Adrenal gland (tissue), 12 donors: ENCODE data around the gene HYAL4. TPM values are rescaled to one million over a fixed set of nuclear protein-coding genes. Genes with fewer than 3 reads are reported as not detected.

Experiments
- DNase-seq, 7 donors: peaks; one replicate each; pipeline ENCODE4 v3.0.0-alpha.2; 2019 to 2020
- H3K27ac ChIP-seq, 5 donors: fragments of 200-600 bp; sonication (generic) in 4 of 5; 1 replicate in 3 of 5; 2 replicates in 2 of 5; pipeline versions ENCODE4 v1.5.1 to v1.8.0; 2016 to 2020; ENCODE audit warnings: mild to moderate bottlenecking in 1 of 5
- H3K27me3 ChIP-seq: fragments of 200-600 bp; 2 replicates; pipeline ENCODE4 v1.8.0; 2021
- H3K36me3 ChIP-seq, 2 donors: fragments of 200-600 bp; replicated peaks in 1 of 2; 1 replicate in 1 of 2; 2 replicates in 1 of 2; pipeline versions ENCODE4 v1.5.1 to v1.8.0; 2018 to 2022
- H3K4me1 ChIP-seq, 2 donors: fragments of 200-600 bp; replicated peaks in 1 of 2; 1 replicate in 1 of 2; 2 replicates in 1 of 2; pipeline versions ENCODE4 v1.5.1 to v1.8.0; 2018 to 2021
- H3K4me3 ChIP-seq, 4 donors: fragments of 200-600 bp; sonication (generic) in 3 of 4; one replicate each; pipeline ENCODE4 v1.5.1; 2016 to 2018
- H3K9me3 ChIP-seq, 3 donors: fragments of 200-600 bp; sonication (generic) in 1 of 3; replicated peaks in 1 of 3; 1 replicate in 2 of 3; 2 replicates in 1 of 3; pipeline versions ENCODE4 v1.5.1 to v1.8.0; 2016 to 2021
- CTCF ChIP-seq, 6 experiments: fragments of 450-650 bp in 4 of 6; fragments of 200-600 bp in 2 of 6; sonication (generic) in 1 of 6; IDR thresholded peaks; 1 replicate in 5 of 6; 2 replicates in 1 of 6; pipeline versions ENCODE4 v1.5.1 to v1.8.0; 2016 to 2021; ENCODE audit warnings: antibody characterized with exemption in 6 of 6, mild to moderate bottlenecking in 2 of 6, moderate library complexity in 1 of 6
- POLR2A ChIP-seq, 2 donors: fragments of 450-650 bp; IDR thresholded peaks; one replicate each; pipeline ENCODE4 v1.6.1; 2017; ENCODE audit warnings: antibody characterized with exemption in 2 of 2, mild to moderate bottlenecking in 2 of 2, moderate library complexity in 1 of 2
- WGBS, 4 donors: extraction: QIAGEN DNeasy Blood & Tissue Kit in 2 of 4; methylation state at CpG; one replicate each; pipeline versions ENCODE4 v1.1.5 to v1.1.7; 2013 to 2017; 5-methylcytosine and 5-hydroxymethylcytosine counted together
- intact Hi-C, 2 donors: fragments of 100-400 bp; cut with DNase I; formaldehyde crosslinking; loops; one replicate each; pipeline versions ENCODE4 v1.14.1 to v1.15.0; 2022 to 2023
- polyA plus RNA-seq, 3 donors: library from polyadenylated mRNA; stranded (reverse); fragments of 200-250 nt in 2 of 3; fragments of 350-450 nt in 1 of 3; fragmentation: Illumina TruSeq in 1 of 3; extraction: RNeasy Lipid Tissue Mini Kit (QIAGEN cat#74804) in 1 of 3; gene quantifications; one replicate each; pipeline ENCODE4 v1.2.3, GENCODE V29; 2013 to 2014
- total RNA-seq, 9 donors: library from RNA; depleted of rRNA in 4 of 9; stranded (reverse); fragments of >200 nt in 4 of 9; fragments of 120-200 nt in 1 of 9; fragmentation: NEBNext Ultra II Directional in 1 of 9; extraction: Animal tissue kit (Norgen Biotek cat#: 25700) in 1 of 9; gene quantifications; one replicate each; pipeline versions ENCODE4 v1.1.0 to v1.2.4, GENCODE V29; 2013 to 2023
- donor health status: healthy with polysubstance abuse.
- donor health status: Bipolar disorder and iron deficiency.
- donor health status: DM: yes; HTN: yes; CAD: no.
- donor health status: DM: no; HTN: no; CAD: no.
- donor health status: DM: no; HTN: no; CAD: no.
- donor health status: DM: yes; HTN: yes; CAD: no.

HYAL4 gene
- total and polyA plus RNA-seq, 12 donors: 0.17 TPM; not detected in 11

- WGBS, 4 donors: 41 to 48% (median 43%) methylated on average over 2 of the region's 2 CpGs
- Histone ChIP-seq H3K27ac (no peak overlapping the region), H3K4me3 (no peak overlapping the region), H3K36me3 (no peaks in the 10 kb centered on the region), H3K9me3 (no peaks in the 10 kb centered on the region), H3K4me1 (no peaks in the 10 kb centered on the region), H3K27me3 (no peaks in the 10 kb centered on the region)
- no peak for DNase-seq
- TF ChIP-seq POLR2A (IDR thresholded peaks at IDR 0.05) (no peak), CTCF (IDR thresholded peaks at IDR 0.05) (peak; percentile 40 to 67 (median 60))
- intact Hi-C loops: loop anchor here in 1 of 2 donors (5.0 kb wide), 1 partner anchor 64 kb away; no protein-coding TSS in a partner anchor
Observed at GRCh38 chr7:123797673-123798531, 47.1 kb upstream of the HYAL4 start.

GRCh38 chr7:123798532-123799188 lies 46.3 kb upstream of the HYAL4 start:
- Histone ChIP-seq H3K27ac (no peak overlapping the region), H3K27me3 (no peaks in the 10 kb centered on the region), H3K4me1 (no peaks in the 10 kb centered on the region), H3K4me3 (no peak overlapping the region), H3K9me3 (no peaks in the 10 kb centered on the region), H3K36me3 (no peaks in the 10 kb centered on the region)
- WGBS, 4 donors: 72 to 86% (median 81%) methylated on average over 6 of the region's 6 CpGs
- intact Hi-C loops: loop anchor here in 1 of 2 donors (5.0 kb wide), 1 partner anchor 64 kb away; no protein-coding TSS in a partner anchor
- no peak for TF ChIP-seq CTCF (IDR thresholded peaks at IDR 0.05)
- no peak for TF ChIP-seq POLR2A (IDR thresholded peaks at IDR 0.05)
- DNase-seq: no peak

- no peaks in the 10 kb centered on the region for H3K27me3 ChIP-seq
- intact Hi-C loops: no loop called here
- H3K27ac ChIP-seq: no peak overlapping the region
- TF ChIP-seq CTCF (IDR thresholded peaks at IDR 0.05) (no peak), POLR2A (IDR thresholded peaks at IDR 0.05) (no peak)
- H3K36me3 ChIP-seq: no peaks in the 10 kb centered on the region
- H3K4me3 ChIP-seq: no peak overlapping the region
- no peak for DNase-seq
- no peaks in the 10 kb centered on the region for H3K4me1 ChIP-seq
- WGBS, 4 donors: 62 to 72% (median 68%) methylated on average over 1 of the region's 1 CpG
- no peaks in the 10 kb centered on the region for H3K9me3 ChIP-seq
Observed at GRCh38 chr7:123802249-123802648, 42.7 kb upstream of the HYAL4 start.

GRCh38 chr7:123805287-123805686 lies 39.7 kb upstream of the HYAL4 start:
- Histone ChIP-seq H3K36me3 (no peaks in the 10 kb centered on the region), H3K27ac (no peak overlapping the region), H3K4me1 (no peaks in the 10 kb centered on the region), H3K9me3 (no peaks in the 10 kb centered on the region), H3K27me3 (no peaks in the 10 kb centered on the region), H3K4me3 (no peak overlapping the region)
- DNase-seq: no peak
- TF ChIP-seq CTCF (IDR thresholded peaks at IDR 0.05): no peak
- no peak for TF ChIP-seq POLR2A (IDR thresholded peaks at IDR 0.05)
- intact Hi-C loops: no loop called here
